Keratinocyte (primary cell): ENCODE results near the gene RPGRIP1. TPM values are rescaled to one million over a fixed set of nuclear protein-coding genes. Genes with fewer than 3 reads are reported as not detected.

ENCODE experiments used
- DNase-seq: peaks from one replicate; pipeline ENCODE4 v3.0.0-alpha.2; 2011; ENCODE audit warnings: low read depth, missing footprints, low spot score
- FAIRE-seq: peaks from 2 replicates; lab custom pipeline; 2011; peaks lifted over from hg19 to GRCh38; lab: Jason Lieb, UNC
- H2AFZ ChIP-seq: 2 replicates; pipeline ENCODE4 v1.6.0; 2012; ENCODE audit warnings: low read length, control low read depth, inconsistent platforms; ENCODE audit not compliant: control insufficient read depth
- H3K27ac ChIP-seq: 2 replicates; pipeline ENCODE4 v1.5.1; 2011; ENCODE audit warnings: low read length; ENCODE audit not compliant: control insufficient read depth, insufficient read depth
- H3K27me3 ChIP-seq: 3 replicates; pipeline ENCODE4 v1.6.0; 2011; ENCODE audit warnings: low read length; ENCODE audit not compliant: control insufficient read depth, insufficient read depth; ENCODE audit errors: extremely low read depth
- H3K36me3 ChIP-seq, 2 experiments: 2 replicates in 1 of 2; 3 replicates in 1 of 2; pipeline ENCODE4 v1.5.1; 2011; ENCODE audit warnings: low read length in 2 of 2, mild to moderate bottlenecking in 1 of 2; ENCODE audit not compliant: control insufficient read depth in 2 of 2, insufficient read depth in 2 of 2; ENCODE audit errors: extremely low read depth in 1 of 2
- H3K4me1 ChIP-seq: 3 replicates; pipeline ENCODE4 v1.5.1; 2011; ENCODE audit warnings: low read length; ENCODE audit not compliant: control insufficient read depth, insufficient read depth; ENCODE audit errors: extremely low read depth
- H3K4me2 ChIP-seq: 3 replicates; pipeline ENCODE4 v1.6.0; 2011; ENCODE audit warnings: low read depth, low read length; ENCODE audit not compliant: control insufficient read depth, insufficient read depth; ENCODE audit errors: extremely low read depth
- H3K4me3 ChIP-seq, 3 experiments: fragments of 200-600 bp in 1 of 3; sonication (generic) in 1 of 3; 2 replicates in 2 of 3; 3 replicates in 1 of 3; pipeline ENCODE4 v1.5.1; 2011 to 2016; ENCODE audit warnings: low read length in 3 of 3, mild to moderate bottlenecking in 3 of 3, control low read depth in 2 of 3, inconsistent platforms in 1 of 3, low read depth in 1 of 3, mixed read lengths in 1 of 3, mixed run types in 1 of 3, moderate library complexity in 1 of 3; ENCODE audit not compliant: control insufficient read depth in 2 of 3, insufficient read depth in 2 of 3; ENCODE audit errors: extremely low read depth in 1 of 3
- H3K79me2 ChIP-seq: 2 replicates; pipeline ENCODE4 v1.6.0; 2012; ENCODE audit warnings: low read length; ENCODE audit not compliant: control insufficient read depth, insufficient read depth
- H3K9ac ChIP-seq: 3 replicates; pipeline ENCODE4 v1.6.0; 2011; ENCODE audit warnings: low read length; ENCODE audit not compliant: control insufficient read depth, insufficient read depth; ENCODE audit errors: extremely low read depth
- H3K9me1 ChIP-seq: 3 replicates; pipeline ENCODE4 v1.6.0; 2011; ENCODE audit warnings: low read length; ENCODE audit not compliant: control insufficient read depth, insufficient read depth; ENCODE audit errors: extremely low read depth
- H3K9me3 ChIP-seq: 2 replicates; pipeline ENCODE4 v1.5.1; 2012; ENCODE audit warnings: low read depth, low read length; ENCODE audit not compliant: control insufficient read depth
- H4K20me1 ChIP-seq: 3 replicates; pipeline ENCODE4 v1.6.0; 2011; ENCODE audit warnings: low read length; ENCODE audit not compliant: control insufficient read depth, insufficient read depth; ENCODE audit errors: extremely low read depth
- EZH2 ChIP-seq: IDR thresholded peaks from one replicate; pipeline ENCODE4 v1.6.1; 2012; ENCODE audit warnings: inconsistent platforms, mild to moderate bottlenecking, low read length, moderate library complexity
- dilution Hi-C: fragments of 300-500 bp; cut with MboI; formaldehyde crosslinking; loops from one replicate; pipeline ENCODE4 v1.7.0; 2020; ENCODE audit warnings: low sequenced_read_pairs; ENCODE audit not compliant: extremely low pct_ligation_motif_present
- polyA plus RNA-seq, 5 experiments: library from polyadenylated mRNA; depleted of rRNA in 3 of 5; stranded (reverse) in 3 of 5; stranded (forward) in 1 of 5; unstranded in 1 of 5; fragments of >200 nt; gene quantifications; 1 replicate in 1 of 5; 2 replicates in 3 of 5; 3 replicates in 1 of 5; pipeline versions ENCODE4 v1.2.1 to v1.2.3, GENCODE V29; 2011 to 2012; ENCODE audit warnings: missing spikeins in 2 of 5, low read depth in 1 of 5, low replicate concordance in 1 of 5
- TF ChIP-seq, protein P1 (sequence below), 3 experiments: IDR thresholded peaks in 1 of 3; conservative IDR thresholded peaks in 1 of 3; optimal IDR thresholded peaks in 1 of 3; 2 replicates in 2 of 3; 3 replicates in 1 of 3; pipeline versions ENCODE3 to v1.5.1; 2011; ENCODE audit warnings: low read length in 3 of 3, mild to moderate bottlenecking in 3 of 3, moderate library complexity in 2 of 3, control low read depth in 1 of 3, inconsistent platforms in 1 of 3; ENCODE audit not compliant: insufficient read depth in 2 of 3; ENCODE audit errors: extremely low read depth in 1 of 3

The RPGRIP1 gene
- polyA plus RNA-seq, 1 donor (not counting 4 experiments of a cell fraction or from before 2014, with no cell fraction given) = 0.07 TPM

GRCh38 chr14:21311614-21312013 lies 31.7 kb downstream of the RPGRIP1 start:
- Histone ChIP-seq H3K27ac (no peak overlapping the region), H2AFZ (no peak overlapping the region), H3K4me1 (peaks cover 8% of the 10 kb centered on the region), H3K36me3 (no peaks in the 10 kb centered on the region), H3K9me3 (no peaks in the 10 kb centered on the region), H3K4me3 (no peak overlapping the region), H3K4me2 (no peak overlapping the region), H3K27me3 (no peaks in the 10 kb centered on the region), H3K9ac (no peak overlapping the region), H3K79me2 (no peaks in the 10 kb centered on the region), H3K9me1 (no peaks in the 10 kb centered on the region), H4K20me1 (no peaks in the 10 kb centered on the region)
- dilution Hi-C loops = no loop called here
- TF ChIP-seq, protein P1, sequence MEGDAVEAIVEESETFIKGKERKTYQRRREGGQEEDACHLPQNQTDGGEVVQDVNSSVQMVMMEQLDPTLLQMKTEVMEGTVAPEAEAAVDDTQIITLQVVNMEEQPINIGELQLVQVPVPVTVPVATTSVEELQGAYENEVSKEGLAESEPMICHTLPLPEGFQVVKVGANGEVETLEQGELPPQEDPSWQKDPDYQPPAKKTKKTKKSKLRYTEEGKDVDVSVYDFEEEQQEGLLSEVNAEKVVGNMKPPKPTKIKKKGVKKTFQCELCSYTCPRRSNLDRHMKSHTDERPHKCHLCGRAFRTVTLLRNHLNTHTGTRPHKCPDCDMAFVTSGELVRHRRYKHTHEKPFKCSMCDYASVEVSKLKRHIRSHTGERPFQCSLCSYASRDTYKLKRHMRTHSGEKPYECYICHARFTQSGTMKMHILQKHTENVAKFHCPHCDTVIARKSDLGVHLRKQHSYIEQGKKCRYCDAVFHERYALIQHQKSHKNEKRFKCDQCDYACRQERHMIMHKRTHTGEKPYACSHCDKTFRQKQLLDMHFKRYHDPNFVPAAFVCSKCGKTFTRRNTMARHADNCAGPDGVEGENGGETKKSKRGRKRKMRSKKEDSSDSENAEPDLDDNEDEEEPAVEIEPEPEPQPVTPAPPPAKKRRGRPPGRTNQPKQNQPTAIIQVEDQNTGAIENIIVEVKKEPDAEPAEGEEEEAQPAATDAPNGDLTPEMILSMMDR (optimal IDR thresholded peaks at IDR 0.05 in 1 of 3, IDR thresholded peaks at IDR 0.05 in 1 of 3, conservative IDR thresholded peaks at IDR 0.05 in 1 of 3; ENCODE audit: extremely low read depth in 1 of 3, insufficient read depth in 2 of 3, low read length in 3 of 3) = no peak
- no peak for TF ChIP-seq EZH2
- DNase-seq = no peak
- FAIRE-seq = no peak

- no peak overlapping the region for H3K4me2 ChIP-seq
- H3K9me1 ChIP-seq = no peaks in the 10 kb centered on the region
- H3K27me3 ChIP-seq = no peaks in the 10 kb centered on the region
- H3K9me3 ChIP-seq = no peaks in the 10 kb centered on the region
- no peaks in the 10 kb centered on the region for H3K36me3 ChIP-seq
- peaks cover under 1% of the 10 kb centered on the region for H3K4me1 ChIP-seq
- no peaks in the 10 kb centered on the region for H3K79me2 ChIP-seq
- H3K9ac ChIP-seq = no peak overlapping the region
- H2AFZ ChIP-seq = no peak overlapping the region
- no peak for FAIRE-seq
- H4K20me1 ChIP-seq = no peaks in the 10 kb centered on the region
- TF ChIP-seq, protein P1 (optimal IDR thresholded peaks at IDR 0.05 in 1 of 3, IDR thresholded peaks at IDR 0.05 in 1 of 3, conservative IDR thresholded peaks at IDR 0.05 in 1 of 3; ENCODE audit: extremely low read depth in 1 of 3, insufficient read depth in 2 of 3, low read length in 3 of 3) = no peak
- TF ChIP-seq EZH2 = no peak
- no peak for DNase-seq
- H3K27ac ChIP-seq = no peak overlapping the region
- no peak overlapping the region for H3K4me3 ChIP-seq
- dilution Hi-C loops = no loop called here
These were observed 33.6 kb downstream of the RPGRIP1 start for GRCh38 chr14:21313512-21313911.
